HuH-7 (cell line): Measurements from ENCODE around the gene SPOCK2.
A peak's percentile ranks its signal among the peaks of the same experiment; 100 is the strongest.

Source experiments
- DNase-seq: peaks from one replicate; pipeline ENCODE4 v3.0.0; 2011; ENCODE audit warnings: low spot score

The SPOCK2 gene

GRCh38 chr10:72088889-72089575 is 681 bp upstream of the SPOCK2 start:
- peak; percentile 47 for DNase-seq

GRCh38 chr10:72087392-72087968 is 871 bp downstream of the SPOCK2 start:
- no peak for DNase-seq

- DNase-seq, result no peak
Measured at GRCh38 chr10:72086466-72087391, 1.6 kb downstream of the SPOCK2 start.

- DNase-seq, result no peak
Measured at GRCh38 chr10:72085864-72086465, 2.4 kb downstream of the SPOCK2 start.

- DNase-seq, result no peak
Measured at GRCh38 chr10:72085166-72085565, 3.2 kb downstream of the SPOCK2 start.

GRCh38 chr10:72083790-72084459 is 4.4 kb downstream of the SPOCK2 start:
- no peak for DNase-seq

- no peak for DNase-seq
Measured at GRCh38 chr10:72082856-72083789, 5.2 kb downstream of the SPOCK2 start.

- DNase-seq, result no peak
Measured at GRCh38 chr10:72081772-72082590, 6.4 kb downstream of the SPOCK2 start.

GRCh38 chr10:72081210-72081609 is 7.1 kb downstream of the SPOCK2 start:
- DNase-seq, result no peak

- DNase-seq, result no peak
Measured at GRCh38 chr10:72080042-72080975, 8.0 kb downstream of the SPOCK2 start.

- DNase-seq, result no peak
Measured at GRCh38 chr10:72079356-72079755, 9.0 kb downstream of the SPOCK2 start.

- DNase-seq, result no peak
Measured at GRCh38 chr10:72077275-72077990, 10.9 kb downstream of the SPOCK2 start.

- DNase-seq, result no peak
Measured at GRCh38 chr10:72076756-72077155, 11.6 kb downstream of the SPOCK2 start.

- DNase-seq, result no peak
Measured at GRCh38 chr10:72075376-72076115, 12.8 kb downstream of the SPOCK2 start.

GRCh38 chr10:72074574-72075375 is 13.6 kb downstream of the SPOCK2 start:
- DNase-seq, result no peak
